ENCODE measurements around the gene RGS7. TPM values are rescaled to one million over a fixed set of nuclear protein-coding genes. Genes with fewer than 3 reads are reported as not detected.

RGS7 gene
- total RNA-seq, 2 experiments from 2014 or later = not detected

GRCh38 chr1:241265428-241265827, 91.6 kb downstream of the RGS7 start:
- no peaks in the 10 kb centered on the region for H3K36me3 ChIP-seq (ENCODE audit: insufficient read depth, low read length)
- CTCF ChIA-PET (ENCODE audit: unreplicated experiment) = no interaction called here
- TF ChIP-seq CTCF (conservative IDR thresholded peaks at IDR 0.05; ENCODE audit: low read length) (no peak), EZH2phosphoT487 (IDR thresholded peaks at IDR 0.05; ENCODE audit: borderline replicate concordance, low read depth, low read length) (no peak)
- H2AFZ ChIP-seq (ENCODE audit: low read length) = no peak overlapping the region
- BruUV-seq (replicated peaks) = no TSS peak
- H3K4me2 ChIP-seq (ENCODE audit: low read length) = no peak overlapping the region
- DNase-seq (ENCODE audit: low spot score) = no peak
- H3K9me3 ChIP-seq (ENCODE audit: low read length) = no peaks in the 10 kb centered on the region
- H3K4me1 ChIP-seq (ENCODE audit: insufficient read depth, low read length, poor library complexity, severe bottlenecking) = no peaks in the 10 kb centered on the region
- no peaks in the 10 kb centered on the region for H3K79me2 ChIP-seq (ENCODE audit: insufficient read depth, low read depth, low read length)
- POLR2A ChIA-PET = interaction anchor here (0.5 to 0.7 kb wide), 2 partner anchors 209 to 537 kb away, joined by 3 to 5 read pairs; no protein-coding TSS in a partner anchor
- intact Hi-C loops (cut with micrococcal nuclease; ENCODE audit: unreplicated experiment) = no loop called here
- H3K27ac ChIP-seq (ENCODE audit: low read depth, low read length, poor library complexity, severe bottlenecking) = no peak overlapping the region
- no peaks in the 10 kb centered on the region for H3K9me2 ChIP-seq (ENCODE audit: insufficient read depth, low read length)
- H3K4me3 ChIP-seq (ENCODE audit: low read depth, low read length, poor library complexity, severe bottlenecking) = no peak overlapping the region
- H4K20me1 ChIP-seq (ENCODE audit: insufficient read depth, low read length) = no peaks in the 10 kb centered on the region

- DNase-seq (ENCODE audit: low spot score) = no peak
- no peak overlapping the region for H3K27ac ChIP-seq (ENCODE audit: low read depth, low read length, poor library complexity, severe bottlenecking)
- H3K4me2 ChIP-seq (ENCODE audit: low read length) = no peak overlapping the region
- no peak for TF ChIP-seq CTCF (conservative IDR thresholded peaks at IDR 0.05; ENCODE audit: low read length)
- no peak for TF ChIP-seq EZH2phosphoT487 (IDR thresholded peaks at IDR 0.05; ENCODE audit: borderline replicate concordance, low read depth, low read length)
- H4K20me1 ChIP-seq (ENCODE audit: insufficient read depth, low read length) = no peaks in the 10 kb centered on the region
- ChIA-PET POLR2A (no interaction called here), CTCF (ENCODE audit: unreplicated experiment) (no interaction called here)
- H3K9me2 ChIP-seq (ENCODE audit: insufficient read depth, low read length) = no peaks in the 10 kb centered on the region
- no peak overlapping the region for H3K4me3 ChIP-seq (ENCODE audit: low read depth, low read length, poor library complexity, severe bottlenecking)
- no peaks in the 10 kb centered on the region for H3K4me1 ChIP-seq (ENCODE audit: insufficient read depth, low read length, poor library complexity, severe bottlenecking)
- no peak overlapping the region for H2AFZ ChIP-seq (ENCODE audit: low read length)
- no peaks in the 10 kb centered on the region for H3K79me2 ChIP-seq (ENCODE audit: insufficient read depth, low read depth, low read length)
- no TSS peak for BruUV-seq (replicated peaks)
- H3K9me3 ChIP-seq (ENCODE audit: low read length) = no peaks in the 10 kb centered on the region
- no peaks in the 10 kb centered on the region for H3K36me3 ChIP-seq (ENCODE audit: insufficient read depth, low read length)
- intact Hi-C loops (cut with micrococcal nuclease; ENCODE audit: unreplicated experiment) = no loop called here
Observed at GRCh38 chr1:241263346-241263745, 93.7 kb downstream of the RGS7 start.

- POLR2A ChIA-PET = no interaction called here
Observed at GRCh38 chr1:241253471-241253870, 103.5 kb downstream of the RGS7 start.

More at GRCh38 chr1:241253471-241253870, 103.5 kb downstream of the RGS7 start:
- CTCF ChIA-PET (ENCODE audit: unreplicated experiment) = no interaction called here
- no peak overlapping the region for H3K4me3 ChIP-seq (ENCODE audit: low read depth, low read length, poor library complexity, severe bottlenecking)
- H3K36me3 ChIP-seq (ENCODE audit: insufficient read depth, low read length) = no peaks in the 10 kb centered on the region
- no peaks in the 10 kb centered on the region for H3K9me2 ChIP-seq (ENCODE audit: insufficient read depth, low read length)
- intact Hi-C loops (cut with micrococcal nuclease; ENCODE audit: unreplicated experiment) = no loop called here
- no peak for DNase-seq (ENCODE audit: low spot score)
- H3K27ac ChIP-seq (ENCODE audit: low read depth, low read length, poor library complexity, severe bottlenecking) = no peak overlapping the region
- no TSS peak for BruUV-seq (replicated peaks)
- H4K20me1 ChIP-seq (ENCODE audit: insufficient read depth, low read length) = no peaks in the 10 kb centered on the region
- H3K9me3 ChIP-seq (ENCODE audit: low read length) = no peaks in the 10 kb centered on the region
- H3K4me1 ChIP-seq (ENCODE audit: insufficient read depth, low read length, poor library complexity, severe bottlenecking) = no peaks in the 10 kb centered on the region
- H3K4me2 ChIP-seq (ENCODE audit: low read length) = no peak overlapping the region
- H3K79me2 ChIP-seq (ENCODE audit: insufficient read depth, low read depth, low read length) = no peaks in the 10 kb centered on the region
- no peak for TF ChIP-seq EZH2phosphoT487 (IDR thresholded peaks at IDR 0.05; ENCODE audit: borderline replicate concordance, low read depth, low read length)
- TF ChIP-seq CTCF (conservative IDR thresholded peaks at IDR 0.05; ENCODE audit: low read length) = no peak
- H2AFZ ChIP-seq (ENCODE audit: low read length) = no peak overlapping the region
